Endothelial cell of umbilical vein (primary cell): Measurements from ENCODE around the gene PSKH1.

Experiments
- EZH2 ChIP-seq: IDR thresholded peaks from 2 replicates; pipeline ENCODE4 v1.6.1; 2012; ENCODE audit warnings: borderline replicate concordance, low read depth, mild to moderate bottlenecking, moderate library complexity, low read length, inconsistent platforms; ENCODE audit not compliant: severe bottlenecking
- FOS ChIP-seq: IDR thresholded peaks from 2 replicates; pipeline ENCODE4 v1.6.1; 2011; ENCODE audit warnings: mild to moderate bottlenecking, low read length, moderate library complexity, borderline replicate concordance; ENCODE audit not compliant: insufficient read depth
- MAX ChIP-seq: IDR thresholded peaks from 2 replicates; pipeline ENCODE4 v1.6.1; 2011; ENCODE audit not compliant: insufficient read depth, insufficient read length
- MYC ChIP-seq: IDR thresholded peaks from one replicate; pipeline ENCODE4 v1.6.1; 2011; ENCODE audit warnings: mild to moderate bottlenecking, low read depth, low read length
- POLR2A ChIP-seq: IDR thresholded peaks from 2 replicates; pipeline ENCODE4 v1.6.1; 2012; ENCODE audit warnings: low read depth, mild to moderate bottlenecking, control low read depth, low read length
- POLR2AphosphoS5 ChIP-seq: IDR thresholded peaks from 2 replicates; pipeline ENCODE4 v1.6.1; 2012; ENCODE audit warnings: low read depth, mild to moderate bottlenecking, control low read depth, low read length, moderate library complexity; ENCODE audit not compliant: insufficient read depth
- TF ChIP-seq, protein P1 (sequence below), 2 donors: IDR thresholded peaks; 1 replicate in 1 of 2; 2 replicates in 1 of 2; pipeline ENCODE4 v1.5.1; 2011; ENCODE audit warnings: low read length in 2 of 2, mild to moderate bottlenecking in 2 of 2, moderate library complexity in 2 of 2, control low read depth in 1 of 2, inconsistent platforms in 1 of 2, low read depth in 1 of 2; ENCODE audit not compliant: insufficient read depth in 1 of 2; ENCODE audit errors: extremely low read depth in 1 of 2

GRCh38 chr16:67922740-67923139, 29.7 kb downstream of the PSKH1 start:
- TF ChIP-seq, protein P1, sequence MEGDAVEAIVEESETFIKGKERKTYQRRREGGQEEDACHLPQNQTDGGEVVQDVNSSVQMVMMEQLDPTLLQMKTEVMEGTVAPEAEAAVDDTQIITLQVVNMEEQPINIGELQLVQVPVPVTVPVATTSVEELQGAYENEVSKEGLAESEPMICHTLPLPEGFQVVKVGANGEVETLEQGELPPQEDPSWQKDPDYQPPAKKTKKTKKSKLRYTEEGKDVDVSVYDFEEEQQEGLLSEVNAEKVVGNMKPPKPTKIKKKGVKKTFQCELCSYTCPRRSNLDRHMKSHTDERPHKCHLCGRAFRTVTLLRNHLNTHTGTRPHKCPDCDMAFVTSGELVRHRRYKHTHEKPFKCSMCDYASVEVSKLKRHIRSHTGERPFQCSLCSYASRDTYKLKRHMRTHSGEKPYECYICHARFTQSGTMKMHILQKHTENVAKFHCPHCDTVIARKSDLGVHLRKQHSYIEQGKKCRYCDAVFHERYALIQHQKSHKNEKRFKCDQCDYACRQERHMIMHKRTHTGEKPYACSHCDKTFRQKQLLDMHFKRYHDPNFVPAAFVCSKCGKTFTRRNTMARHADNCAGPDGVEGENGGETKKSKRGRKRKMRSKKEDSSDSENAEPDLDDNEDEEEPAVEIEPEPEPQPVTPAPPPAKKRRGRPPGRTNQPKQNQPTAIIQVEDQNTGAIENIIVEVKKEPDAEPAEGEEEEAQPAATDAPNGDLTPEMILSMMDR (IDR thresholded peaks at IDR 0.05; ENCODE audit: extremely low read depth in 1 of 2, insufficient read depth in 1 of 2, low read depth in 1 of 2, low read length in 2 of 2): no peak
- TF ChIP-seq EZH2: no peak
- no peak for TF ChIP-seq POLR2A
- TF ChIP-seq POLR2AphosphoS5: no peak
- TF ChIP-seq FOS: no peak
- no peak for TF ChIP-seq MAX
- TF ChIP-seq MYC: no peak
